Calu3 (cell line): ENCODE results near the gene MFAP3. TPM values are rescaled to one million over a fixed set of nuclear protein-coding genes. Genes with fewer than 3 reads are reported as not detected.

Experiments used
- BruUV-seq: library from RNA; stranded (reverse); fragments of 400-500 nt; replicated peaks from 2 replicates; lab custom pipeline; 2021; lab: Mats Ljungman, UMichigan
- CTCF ChIA-PET: fragments of 300-600 bp; sonication (Branson Sonifier 250); formaldehyde crosslinking; loops from one replicate; lab custom pipeline; 2022; ENCODE audit warnings: antibody characterized with exemption; lab: Charles Lee
- DNase-seq: peaks from one replicate; pipeline ENCODE4 v3.0.0; 2022
- H3K27ac Mint-ChIP-seq: one replicate; pipeline ENCODE4 v1.8.0; 2022; ENCODE audit warnings: mixed read lengths; ENCODE audit not compliant: unreplicated experiment
- H3K27me3 Mint-ChIP-seq: one replicate; pipeline ENCODE4 v1.8.0; 2022; ENCODE audit warnings: mixed read lengths; ENCODE audit not compliant: unreplicated experiment
- H3K36me3 Mint-ChIP-seq: one replicate; pipeline ENCODE4 v1.8.0; 2022; ENCODE audit warnings: mild to moderate bottlenecking, moderate library complexity, mixed read lengths; ENCODE audit not compliant: insufficient read depth, unreplicated experiment
- H3K4me1 Mint-ChIP-seq: one replicate; pipeline ENCODE4 v1.8.0; 2022; ENCODE audit warnings: mild to moderate bottlenecking, low read depth, mixed read lengths; ENCODE audit not compliant: unreplicated experiment
- H3K4me3 Mint-ChIP-seq: one replicate; pipeline ENCODE4 v1.8.0; 2022; ENCODE audit warnings: mild to moderate bottlenecking, low read depth, moderate library complexity, mixed read lengths; ENCODE audit not compliant: unreplicated experiment
- H3K9me3 Mint-ChIP-seq: one replicate; pipeline ENCODE4 v1.8.0; 2022; ENCODE audit warnings: low read depth, mixed read lengths; ENCODE audit not compliant: unreplicated experiment
- intact Hi-C: fragments of 100-400 bp; cut with micrococcal nuclease; formaldehyde crosslinking; loops from one replicate; pipeline ENCODE4 v1.10.0; 2022; ENCODE audit not compliant: unreplicated experiment
- total RNA-seq: library from RNA; stranded (reverse); gene quantifications from 2 replicates; pipeline ENCODE4 v1.2.3, GENCODE V29; 2022
- TF ChIP-seq, protein P1 (sequence below): fragments of 200-600 bp; IDR thresholded peaks from one replicate; pipeline ENCODE4 v1.8.0; 2022; ENCODE audit warnings: antibody characterized with exemption; ENCODE audit not compliant: unreplicated experiment

MFAP3 gene
- total RNA-seq, 1 experiment from 2014 or later: 39.3 TPM

DNA sequence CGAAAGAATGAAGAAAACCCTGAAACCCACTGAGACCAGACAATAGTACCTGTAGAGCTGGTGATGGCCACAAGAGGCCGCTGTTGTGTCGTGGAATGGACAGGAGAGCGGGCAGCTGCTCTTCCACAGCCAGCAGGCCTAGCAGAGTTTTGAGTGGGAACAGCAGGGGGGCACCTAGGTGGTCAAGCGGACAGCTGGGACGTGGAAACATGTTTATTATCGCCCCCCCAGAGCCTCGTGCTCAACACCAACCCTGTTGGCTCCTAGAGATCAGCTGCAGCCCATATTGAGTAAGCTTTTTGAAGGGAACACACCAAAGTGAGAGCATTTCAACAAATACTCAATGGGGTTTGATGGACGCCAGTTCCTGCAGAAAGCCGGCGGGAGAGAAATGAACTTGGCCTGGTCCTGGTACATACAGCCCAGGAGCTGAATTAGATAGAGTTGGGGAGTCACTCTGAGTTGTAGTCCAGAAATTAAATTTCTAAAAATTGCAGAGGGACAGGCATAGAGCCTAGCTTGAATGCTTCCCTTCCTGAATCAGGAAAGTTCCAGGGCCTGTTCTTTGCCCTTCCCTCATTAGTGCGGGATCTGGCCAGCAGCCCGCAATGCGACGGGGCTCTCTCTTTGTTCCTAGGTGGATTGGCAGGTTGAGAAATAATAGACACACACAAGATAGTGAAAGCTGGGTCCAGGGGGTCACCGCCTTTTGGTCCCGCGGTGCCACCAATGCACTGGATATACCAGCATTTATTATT lies 33.8 kb downstream of the MFAP3 start:
- intact Hi-C loops: loop anchor here (1.0 to 2.0 kb wide), 6 partner anchors 108 to 568 kb away; no protein-coding TSS in a partner anchor
- TF ChIP-seq, protein P1, sequence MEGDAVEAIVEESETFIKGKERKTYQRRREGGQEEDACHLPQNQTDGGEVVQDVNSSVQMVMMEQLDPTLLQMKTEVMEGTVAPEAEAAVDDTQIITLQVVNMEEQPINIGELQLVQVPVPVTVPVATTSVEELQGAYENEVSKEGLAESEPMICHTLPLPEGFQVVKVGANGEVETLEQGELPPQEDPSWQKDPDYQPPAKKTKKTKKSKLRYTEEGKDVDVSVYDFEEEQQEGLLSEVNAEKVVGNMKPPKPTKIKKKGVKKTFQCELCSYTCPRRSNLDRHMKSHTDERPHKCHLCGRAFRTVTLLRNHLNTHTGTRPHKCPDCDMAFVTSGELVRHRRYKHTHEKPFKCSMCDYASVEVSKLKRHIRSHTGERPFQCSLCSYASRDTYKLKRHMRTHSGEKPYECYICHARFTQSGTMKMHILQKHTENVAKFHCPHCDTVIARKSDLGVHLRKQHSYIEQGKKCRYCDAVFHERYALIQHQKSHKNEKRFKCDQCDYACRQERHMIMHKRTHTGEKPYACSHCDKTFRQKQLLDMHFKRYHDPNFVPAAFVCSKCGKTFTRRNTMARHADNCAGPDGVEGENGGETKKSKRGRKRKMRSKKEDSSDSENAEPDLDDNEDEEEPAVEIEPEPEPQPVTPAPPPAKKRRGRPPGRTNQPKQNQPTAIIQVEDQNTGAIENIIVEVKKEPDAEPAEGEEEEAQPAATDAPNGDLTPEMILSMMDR: peak; percentile 97
- Mint-ChIP-seq H3K27me3 (peaks cover 49% of the 10 kb centered on the region), H3K9me3 (no peaks in the 10 kb centered on the region), H3K4me3 (no peak overlapping the region), H3K36me3 (no peaks in the 10 kb centered on the region), H3K4me1 (peaks cover 9% of the 10 kb centered on the region), H3K27ac (no peak overlapping the region)
- peak; percentile 84 for DNase-seq
- BruUV-seq: no TSS peak
- CTCF ChIA-PET: interaction anchor here (0.6 to 1.8 kb wide), 27 partner anchors 10 to 567 kb away, joined by 3 to 44 read pairs (median 5); partner anchors contain the start of genes FAM114A2, GALNT10 and MFAP3

DNA sequence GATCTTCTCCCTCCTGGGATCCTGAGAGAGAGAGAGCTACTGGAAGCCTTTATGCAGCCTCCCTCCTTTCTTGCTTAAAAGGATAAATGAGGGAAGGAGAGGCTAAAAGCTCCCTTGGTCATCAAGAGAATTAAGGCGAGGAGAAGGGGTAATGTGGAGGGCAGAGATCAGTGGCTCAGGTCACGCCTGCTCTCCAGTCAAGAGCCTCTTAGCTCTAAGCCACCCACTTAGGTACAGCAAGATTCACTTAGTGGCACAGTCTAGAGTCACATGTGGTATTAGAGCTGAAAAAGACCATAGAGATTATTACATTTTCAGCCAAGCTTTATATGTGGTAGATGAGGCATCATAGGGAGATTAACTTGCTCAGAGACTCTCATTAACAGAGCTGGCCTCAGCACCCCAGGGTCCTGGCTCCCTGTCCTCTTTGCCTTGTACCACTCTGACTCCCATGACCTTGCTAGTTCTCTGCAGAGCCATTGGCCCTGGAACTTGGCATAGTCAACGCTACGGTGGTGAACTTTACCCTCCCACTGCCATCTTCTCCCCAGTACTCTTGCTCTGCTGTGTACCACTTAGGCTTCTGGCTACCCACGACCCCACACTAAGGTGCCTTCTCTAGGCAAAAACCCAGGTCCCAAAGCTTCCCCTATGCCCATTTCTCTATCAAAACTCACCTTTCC lies 37.6 kb downstream of the MFAP3 start:
- no TSS peak for BruUV-seq
- Mint-ChIP-seq H3K36me3 (no peaks in the 10 kb centered on the region), H3K27me3 (peaks cover 13% of the 10 kb centered on the region), H3K4me3 (no peak overlapping the region), H3K9me3 (no peaks in the 10 kb centered on the region), H3K4me1 (peaks cover 20% of the 10 kb centered on the region), H3K27ac (no peak overlapping the region)
- no peak for DNase-seq
- TF ChIP-seq, protein P1: no peak
- CTCF ChIA-PET: interaction anchor here (1.1 kb wide), 1 partner anchor 329 kb away, joined by 3 read pairs; no protein-coding TSS in a partner anchor
- intact Hi-C loops: no loop called here

DNA sequence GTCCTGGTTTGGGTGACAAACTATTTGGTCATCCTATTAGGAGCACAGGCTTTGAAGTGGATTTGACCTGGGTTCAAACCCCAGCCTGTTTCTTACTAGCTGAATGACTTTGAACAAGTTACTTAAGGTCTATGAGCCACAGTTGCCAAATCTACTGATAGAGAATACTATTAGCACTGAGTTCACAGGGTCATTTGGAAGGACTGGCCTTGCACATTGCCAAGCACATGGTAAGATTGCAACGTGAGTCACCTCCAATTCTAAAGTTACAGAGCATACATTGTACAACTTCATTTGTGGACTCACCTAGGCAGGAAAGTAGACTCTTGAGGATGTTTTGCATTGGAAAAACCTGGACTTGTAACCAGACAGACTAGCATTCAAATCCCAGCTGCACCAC lies 38.9 kb downstream of the MFAP3 start:
- intact Hi-C loops: no loop called here
- TF ChIP-seq, protein P1: no peak
- CTCF ChIA-PET: no interaction called here
- peak; percentile 18 for DNase-seq
- Mint-ChIP-seq H3K4me3 (no peak overlapping the region), H3K4me1 (peaks cover 14% of the 10 kb centered on the region), H3K27me3 (no peaks in the 10 kb centered on the region), H3K36me3 (no peaks in the 10 kb centered on the region), H3K9me3 (no peaks in the 10 kb centered on the region), H3K27ac (no peak overlapping the region)
- BruUV-seq: no TSS peak

DNA sequence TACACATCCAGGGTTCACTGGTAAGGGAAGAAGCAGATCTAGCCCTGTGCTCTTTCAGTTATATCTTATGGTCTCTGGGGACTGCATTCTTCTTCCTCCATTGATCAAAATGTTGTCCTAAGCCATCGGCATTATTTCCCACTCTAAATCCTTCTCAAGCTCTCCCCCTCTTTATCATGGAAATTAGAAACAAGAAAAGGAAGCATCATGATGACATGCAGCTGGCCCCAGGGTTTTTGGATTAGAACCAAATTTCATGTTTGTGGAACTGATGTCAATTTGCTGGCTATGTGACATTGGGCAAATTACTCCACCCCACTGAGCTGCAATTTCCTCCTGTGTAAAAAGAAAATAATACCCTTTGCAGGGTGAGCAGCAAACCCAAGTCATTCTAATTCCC lies 39.5 kb downstream of the MFAP3 start:
- Mint-ChIP-seq H3K27me3 (no peaks in the 10 kb centered on the region), H3K27ac (no peak overlapping the region), H3K36me3 (no peaks in the 10 kb centered on the region), H3K4me1 (peaks cover 13% of the 10 kb centered on the region), H3K4me3 (no peak overlapping the region), H3K9me3 (no peaks in the 10 kb centered on the region)
- no TSS peak for BruUV-seq
- CTCF ChIA-PET: no interaction called here
- TF ChIP-seq, protein P1: no peak
- DNase-seq: no peak
- intact Hi-C loops: no loop called here
